Choroid plexus epithelial cell (primary cell): ENCODE results near the gene MICAL3.

Source experiments
- DNase-seq: peaks from one replicate; pipeline ENCODE4 v3.0.0-alpha.2; 2010; ENCODE audit warnings: low read depth
- H3K4me3 ChIP-seq: 2 replicates; pipeline ENCODE4 v1.5.1; 2011; ENCODE audit warnings: low read depth, mild to moderate bottlenecking, control low read depth, low read length, moderate library complexity
- TF ChIP-seq, protein P1 (sequence below): conservative IDR thresholded peaks from 2 replicates; pipeline ENCODE4 v1.5.1; 2011; ENCODE audit warnings: low read depth, mild to moderate bottlenecking, control low read depth, inconsistent platforms, low read length, moderate library complexity

Gene MICAL3

DNA sequence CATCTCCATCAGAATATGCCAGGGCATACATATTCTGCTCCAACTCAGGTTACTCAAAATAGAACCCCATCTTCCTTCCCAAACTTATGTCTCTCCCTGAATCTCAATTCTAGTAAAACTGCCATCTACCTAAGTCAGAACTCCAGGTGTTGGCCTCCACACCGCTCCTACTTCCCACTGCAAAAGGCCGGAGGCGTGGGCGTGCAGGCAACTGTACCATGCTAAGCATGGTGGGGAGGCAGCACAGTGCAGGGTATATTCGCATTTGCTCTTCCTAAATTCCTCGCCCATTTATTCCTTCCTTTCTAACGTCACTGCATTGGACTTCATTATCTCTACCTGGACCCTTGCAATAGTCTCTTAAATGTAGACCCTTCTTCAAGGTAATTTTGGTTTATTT lies 97.8 kb downstream of the MICAL3 start:
- H3K4me3 ChIP-seq: no peak overlapping the region
- TF ChIP-seq, protein P1, sequence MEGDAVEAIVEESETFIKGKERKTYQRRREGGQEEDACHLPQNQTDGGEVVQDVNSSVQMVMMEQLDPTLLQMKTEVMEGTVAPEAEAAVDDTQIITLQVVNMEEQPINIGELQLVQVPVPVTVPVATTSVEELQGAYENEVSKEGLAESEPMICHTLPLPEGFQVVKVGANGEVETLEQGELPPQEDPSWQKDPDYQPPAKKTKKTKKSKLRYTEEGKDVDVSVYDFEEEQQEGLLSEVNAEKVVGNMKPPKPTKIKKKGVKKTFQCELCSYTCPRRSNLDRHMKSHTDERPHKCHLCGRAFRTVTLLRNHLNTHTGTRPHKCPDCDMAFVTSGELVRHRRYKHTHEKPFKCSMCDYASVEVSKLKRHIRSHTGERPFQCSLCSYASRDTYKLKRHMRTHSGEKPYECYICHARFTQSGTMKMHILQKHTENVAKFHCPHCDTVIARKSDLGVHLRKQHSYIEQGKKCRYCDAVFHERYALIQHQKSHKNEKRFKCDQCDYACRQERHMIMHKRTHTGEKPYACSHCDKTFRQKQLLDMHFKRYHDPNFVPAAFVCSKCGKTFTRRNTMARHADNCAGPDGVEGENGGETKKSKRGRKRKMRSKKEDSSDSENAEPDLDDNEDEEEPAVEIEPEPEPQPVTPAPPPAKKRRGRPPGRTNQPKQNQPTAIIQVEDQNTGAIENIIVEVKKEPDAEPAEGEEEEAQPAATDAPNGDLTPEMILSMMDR: no peak
- DNase-seq: no peak

DNA sequence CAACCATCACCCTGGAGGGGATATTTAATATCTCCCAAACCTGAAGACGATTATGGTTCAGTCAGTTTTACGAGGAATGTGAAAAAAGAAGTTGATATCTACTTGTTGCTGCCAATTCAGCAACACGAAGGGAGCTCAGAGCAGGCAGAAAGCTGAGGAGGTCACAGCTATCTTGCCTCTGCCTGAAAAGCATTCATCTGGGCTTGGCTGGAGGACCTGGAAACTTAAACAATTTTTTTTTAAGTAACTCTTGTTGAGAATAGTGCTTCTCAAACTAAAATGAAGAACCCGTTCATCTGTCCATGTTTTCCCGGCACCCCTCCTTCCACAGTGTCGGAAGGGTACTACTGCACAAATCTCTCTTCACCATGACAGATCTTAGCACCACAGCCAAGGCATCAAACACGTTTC lies 98.9 kb downstream of the MICAL3 start:
- TF ChIP-seq, protein P1: no peak
- H3K4me3 ChIP-seq: no peak overlapping the region
- peak; percentile 31 for DNase-seq

- TF ChIP-seq, protein P1: no peak
- DNase-seq: peak; percentile 38
- no peak overlapping the region for H3K4me3 ChIP-seq
Observed at GRCh38 chr22:17924735-17925364, 99.5 kb downstream of the MICAL3 start.

DNA sequence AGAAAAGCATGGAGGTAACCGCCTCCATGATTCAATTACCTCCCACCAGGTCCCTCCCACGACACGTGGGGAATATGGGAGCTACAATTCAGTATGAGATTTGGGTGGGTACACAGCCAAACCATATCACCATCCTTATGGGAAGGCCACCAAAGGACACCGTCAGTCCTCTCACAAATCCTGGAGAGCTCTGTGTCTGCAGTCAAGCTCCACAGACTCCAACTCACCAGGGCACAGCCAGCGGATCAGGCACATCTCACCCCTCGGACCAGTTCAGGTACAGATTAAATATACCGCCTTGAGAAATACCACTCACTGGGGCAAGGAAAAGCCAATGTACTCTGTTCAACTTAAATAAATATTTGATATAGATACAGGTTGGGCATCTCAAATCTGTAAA lies 100.3 kb downstream of the MICAL3 start:
- no peak for DNase-seq
- TF ChIP-seq, protein P1: no peak
- H3K4me3 ChIP-seq: no peak overlapping the region

DNA sequence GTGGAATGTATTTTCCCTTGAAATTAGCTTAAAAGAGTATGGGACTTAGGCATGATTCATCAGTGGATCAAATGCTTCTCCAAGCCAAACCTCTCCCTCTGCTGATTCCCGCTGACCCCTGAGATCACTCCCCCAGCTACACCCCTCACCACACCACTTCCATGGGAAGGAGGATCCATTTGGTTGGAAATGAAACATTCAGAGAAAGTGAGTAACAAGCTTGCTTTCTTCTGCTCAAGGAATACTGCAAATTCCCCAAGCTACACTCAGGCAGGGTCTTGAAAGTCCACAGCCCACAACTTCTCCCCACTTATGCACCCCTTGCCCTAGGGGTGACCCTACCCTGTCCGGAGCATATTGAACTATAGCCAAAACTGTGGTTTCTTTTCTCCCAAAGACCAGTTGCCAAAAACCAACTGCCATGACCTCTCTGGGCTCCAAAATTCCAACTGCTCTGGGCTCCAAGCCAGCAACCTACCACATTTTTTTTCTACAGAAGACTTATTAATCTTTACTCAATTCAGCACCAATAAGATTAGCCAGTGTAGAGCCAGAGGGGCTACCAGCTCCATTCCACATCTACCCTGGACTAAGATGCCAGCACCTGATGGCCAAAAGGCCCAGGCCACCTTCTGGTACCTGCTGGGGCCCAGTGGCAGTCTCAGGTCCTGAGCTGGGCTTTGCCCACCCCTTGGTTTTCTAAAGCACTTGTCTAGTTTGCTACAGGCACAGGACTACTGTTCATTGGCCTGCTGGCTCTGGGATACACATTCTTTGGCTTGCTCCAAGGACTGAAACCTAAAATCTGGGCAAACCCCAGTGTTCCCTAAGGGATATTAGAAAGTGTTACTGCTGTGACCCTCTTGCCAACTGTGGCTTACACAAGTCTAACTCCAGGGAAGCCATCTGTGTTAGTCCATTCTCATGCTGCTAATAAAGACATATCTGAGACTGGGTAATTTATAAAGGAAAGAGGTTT lies 101.1 kb downstream of the MICAL3 start:
- peak; percentile 85 for DNase-seq
- no peak overlapping the region for H3K4me3 ChIP-seq
- TF ChIP-seq, protein P1: no peak

GRCh38 chr22:17921871-17922821 lies 102.2 kb downstream of the MICAL3 start:
- DNase-seq: no peak
- no peak overlapping the region for H3K4me3 ChIP-seq
- TF ChIP-seq, protein P1: no peak
